HG03571 (cell line): Measurements from ENCODE around the gene TCEAL1.

Source experiments
- ATAC-seq: cut with Tn5 transposase; IDR thresholded peaks from one replicate; pipeline ENCODE4 v1.9.1; 2021; ENCODE audit not compliant: unreplicated experiment

The TCEAL1 gene

GRCh38 chrX:103678199-103678993 lies 49.6 kb downstream of the TCEAL1 start:
- no peak for ATAC-seq
